Neural cell (in vitro differentiated cells): ENCODE data around the gene FOXK2.

Experiments used
- EP300 ChIP-seq: fragments of 450-650 bp; conservative IDR thresholded peaks from 2 replicates; pipeline ENCODE4 v1.6.1; 2014; ENCODE audit warnings: antibody characterized with exemption, mild to moderate bottlenecking, moderate library complexity; ENCODE audit not compliant: poor library complexity, severe bottlenecking
- EZH2 ChIP-seq: fragments of 200-600, 300-800 bp; shearing (Covaris generic), sonication (generic); IDR thresholded peaks from 2 replicates; pipeline ENCODE4 v1.6.1; 2014; ENCODE audit warnings: antibody characterized with exemption, low read length, borderline replicate concordance, mild to moderate bottlenecking; ENCODE audit not compliant: insufficient read depth, poor library complexity, severe bottlenecking
- POLR2AphosphoS5 ChIP-seq: IDR thresholded peaks from 2 replicates; pipeline ENCODE4 v1.6.1; 2012
- RAD21 ChIP-seq: fragments of 450-650 bp; conservative IDR thresholded peaks from 2 replicates; pipeline ENCODE4 v1.6.1; 2014; ENCODE audit warnings: antibody characterized with exemption, mild to moderate bottlenecking, moderate library complexity
- SMC3 ChIP-seq: fragments of 450-650 bp; conservative IDR thresholded peaks from 2 replicates; pipeline ENCODE4 v1.6.1; 2014; ENCODE audit warnings: antibody characterized with exemption, mild to moderate bottlenecking, moderate library complexity; ENCODE audit not compliant: poor library complexity
- TAF1 ChIP-seq: IDR thresholded peaks from 2 replicates; pipeline ENCODE4 v1.6.1; 2012; ENCODE audit warnings: low read depth
- TF ChIP-seq, protein P1 (sequence below): fragments of 450-650 bp; IDR thresholded peaks from 2 replicates; pipeline ENCODE4 v1.5.1; 2014; ENCODE audit warnings: antibody characterized with exemption, mild to moderate bottlenecking, moderate library complexity; ENCODE audit not compliant: poor library complexity, severe bottlenecking
- TF ChIP-seq, protein P2 (sequence below): IDR thresholded peaks from 2 replicates; pipeline ENCODE4 v1.6.1; 2012; ENCODE audit warnings: borderline replicate concordance

DNA sequence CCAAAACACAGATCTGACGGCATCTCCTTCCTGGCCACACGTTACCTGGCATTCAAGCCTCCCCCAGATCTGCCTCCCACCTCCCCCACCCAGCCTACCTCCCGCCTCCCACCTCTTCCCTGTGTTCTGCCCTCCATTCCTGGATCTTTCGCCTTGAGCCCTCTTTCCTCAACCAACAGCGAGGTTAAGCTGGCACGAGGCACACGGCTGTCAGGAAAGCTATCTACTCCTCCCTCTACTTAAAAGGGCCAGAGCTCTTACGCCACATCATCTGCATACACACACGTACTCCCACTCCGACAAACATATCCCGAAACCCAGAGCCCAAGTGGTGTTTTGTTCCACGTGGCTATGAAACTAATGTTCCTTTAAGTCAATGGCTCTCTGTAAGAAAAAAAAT, 110.7 kb downstream of the FOXK2 start:
- TF ChIP-seq, protein P1, sequence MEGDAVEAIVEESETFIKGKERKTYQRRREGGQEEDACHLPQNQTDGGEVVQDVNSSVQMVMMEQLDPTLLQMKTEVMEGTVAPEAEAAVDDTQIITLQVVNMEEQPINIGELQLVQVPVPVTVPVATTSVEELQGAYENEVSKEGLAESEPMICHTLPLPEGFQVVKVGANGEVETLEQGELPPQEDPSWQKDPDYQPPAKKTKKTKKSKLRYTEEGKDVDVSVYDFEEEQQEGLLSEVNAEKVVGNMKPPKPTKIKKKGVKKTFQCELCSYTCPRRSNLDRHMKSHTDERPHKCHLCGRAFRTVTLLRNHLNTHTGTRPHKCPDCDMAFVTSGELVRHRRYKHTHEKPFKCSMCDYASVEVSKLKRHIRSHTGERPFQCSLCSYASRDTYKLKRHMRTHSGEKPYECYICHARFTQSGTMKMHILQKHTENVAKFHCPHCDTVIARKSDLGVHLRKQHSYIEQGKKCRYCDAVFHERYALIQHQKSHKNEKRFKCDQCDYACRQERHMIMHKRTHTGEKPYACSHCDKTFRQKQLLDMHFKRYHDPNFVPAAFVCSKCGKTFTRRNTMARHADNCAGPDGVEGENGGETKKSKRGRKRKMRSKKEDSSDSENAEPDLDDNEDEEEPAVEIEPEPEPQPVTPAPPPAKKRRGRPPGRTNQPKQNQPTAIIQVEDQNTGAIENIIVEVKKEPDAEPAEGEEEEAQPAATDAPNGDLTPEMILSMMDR: no peak
- TF ChIP-seq EZH2 (no peak), SMC3 (no peak), EP300 (no peak), RAD21 (no peak), TAF1 (no peak), POLR2AphosphoS5 (no peak)
- TF ChIP-seq, protein P2, sequence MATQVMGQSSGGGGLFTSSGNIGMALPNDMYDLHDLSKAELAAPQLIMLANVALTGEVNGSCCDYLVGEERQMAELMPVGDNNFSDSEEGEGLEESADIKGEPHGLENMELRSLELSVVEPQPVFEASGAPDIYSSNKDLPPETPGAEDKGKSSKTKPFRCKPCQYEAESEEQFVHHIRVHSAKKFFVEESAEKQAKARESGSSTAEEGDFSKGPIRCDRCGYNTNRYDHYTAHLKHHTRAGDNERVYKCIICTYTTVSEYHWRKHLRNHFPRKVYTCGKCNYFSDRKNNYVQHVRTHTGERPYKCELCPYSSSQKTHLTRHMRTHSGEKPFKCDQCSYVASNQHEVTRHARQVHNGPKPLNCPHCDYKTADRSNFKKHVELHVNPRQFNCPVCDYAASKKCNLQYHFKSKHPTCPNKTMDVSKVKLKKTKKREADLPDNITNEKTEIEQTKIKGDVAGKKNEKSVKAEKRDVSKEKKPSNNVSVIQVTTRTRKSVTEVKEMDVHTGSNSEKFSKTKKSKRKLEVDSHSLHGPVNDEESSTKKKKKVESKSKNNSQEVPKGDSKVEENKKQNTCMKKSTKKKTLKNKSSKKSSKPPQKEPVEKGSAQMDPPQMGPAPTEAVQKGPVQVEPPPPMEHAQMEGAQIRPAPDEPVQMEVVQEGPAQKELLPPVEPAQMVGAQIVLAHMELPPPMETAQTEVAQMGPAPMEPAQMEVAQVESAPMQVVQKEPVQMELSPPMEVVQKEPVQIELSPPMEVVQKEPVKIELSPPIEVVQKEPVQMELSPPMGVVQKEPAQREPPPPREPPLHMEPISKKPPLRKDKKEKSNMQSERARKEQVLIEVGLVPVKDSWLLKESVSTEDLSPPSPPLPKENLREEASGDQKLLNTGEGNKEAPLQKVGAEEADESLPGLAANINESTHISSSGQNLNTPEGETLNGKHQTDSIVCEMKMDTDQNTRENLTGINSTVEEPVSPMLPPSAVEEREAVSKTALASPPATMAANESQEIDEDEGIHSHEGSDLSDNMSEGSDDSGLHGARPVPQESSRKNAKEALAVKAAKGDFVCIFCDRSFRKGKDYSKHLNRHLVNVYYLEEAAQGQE: no peak
